Tibial nerve (tissue), 4 donors: ENCODE data around the gene NRXN3.

Experiments used
- EP300 ChIP-seq, 2 donors: sonication (generic); formaldehyde crosslinking; IDR thresholded peaks; one replicate each; pipeline ENCODE4 v1.6.1; 2017; ENCODE audit warnings: antibody characterized with exemption in 2 of 2, mild to moderate bottlenecking in 1 of 2
- POLR2A ChIP-seq, 2 donors: fragments of 450-650 bp; IDR thresholded peaks; one replicate each; pipeline ENCODE4 v1.6.1; 2017; ENCODE audit warnings: antibody characterized with exemption in 2 of 2, mild to moderate bottlenecking in 2 of 2, moderate library complexity in 2 of 2
- TF ChIP-seq, protein P1 (sequence below), 5 experiments: fragments of 200-600 bp in 3 of 5; fragments of 450-650 bp in 2 of 5; sonication (generic) in 3 of 5; IDR thresholded peaks; one replicate each; pipeline ENCODE4 v1.5.1; 2016 to 2019; ENCODE audit warnings: antibody characterized with exemption in 5 of 5, mild to moderate bottlenecking in 3 of 5, moderate library complexity in 2 of 5

DNA sequence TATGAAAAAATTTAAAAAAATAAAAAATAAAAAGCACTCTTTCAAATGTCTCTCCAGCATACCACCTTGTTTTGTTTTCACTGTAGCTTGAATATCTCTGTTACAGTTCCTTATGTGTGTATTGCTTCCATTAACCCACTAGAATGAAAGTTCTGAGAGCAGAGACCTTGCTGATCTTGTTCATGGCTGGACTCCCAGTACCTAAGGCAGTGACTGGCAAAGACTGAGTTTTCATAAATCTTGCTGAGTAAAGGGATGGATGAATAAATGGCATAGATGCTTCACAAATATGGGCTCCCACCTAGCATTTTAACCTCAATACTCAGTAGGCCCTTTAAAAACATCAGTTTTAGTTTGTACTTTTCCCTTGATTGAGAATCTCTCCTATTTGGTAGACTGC lies 1125.2 kb downstream of the NRXN3 start:
- TF ChIP-seq, protein P1, sequence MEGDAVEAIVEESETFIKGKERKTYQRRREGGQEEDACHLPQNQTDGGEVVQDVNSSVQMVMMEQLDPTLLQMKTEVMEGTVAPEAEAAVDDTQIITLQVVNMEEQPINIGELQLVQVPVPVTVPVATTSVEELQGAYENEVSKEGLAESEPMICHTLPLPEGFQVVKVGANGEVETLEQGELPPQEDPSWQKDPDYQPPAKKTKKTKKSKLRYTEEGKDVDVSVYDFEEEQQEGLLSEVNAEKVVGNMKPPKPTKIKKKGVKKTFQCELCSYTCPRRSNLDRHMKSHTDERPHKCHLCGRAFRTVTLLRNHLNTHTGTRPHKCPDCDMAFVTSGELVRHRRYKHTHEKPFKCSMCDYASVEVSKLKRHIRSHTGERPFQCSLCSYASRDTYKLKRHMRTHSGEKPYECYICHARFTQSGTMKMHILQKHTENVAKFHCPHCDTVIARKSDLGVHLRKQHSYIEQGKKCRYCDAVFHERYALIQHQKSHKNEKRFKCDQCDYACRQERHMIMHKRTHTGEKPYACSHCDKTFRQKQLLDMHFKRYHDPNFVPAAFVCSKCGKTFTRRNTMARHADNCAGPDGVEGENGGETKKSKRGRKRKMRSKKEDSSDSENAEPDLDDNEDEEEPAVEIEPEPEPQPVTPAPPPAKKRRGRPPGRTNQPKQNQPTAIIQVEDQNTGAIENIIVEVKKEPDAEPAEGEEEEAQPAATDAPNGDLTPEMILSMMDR (IDR thresholded peaks at IDR 0.05), result no peak
- TF ChIP-seq POLR2A (IDR thresholded peaks at IDR 0.05) (no peak), EP300 (IDR thresholded peaks at IDR 0.05) (no peak)
